Measurements from ENCODE around the gene RLF.

RLF gene

GRCh38 chr1:40232444-40232843, 71.3 kb downstream of the RLF start:
- in situ Hi-C loops (cut with HindIII; ENCODE audit: low sequenced_read_pairs) = loop anchor here (5.0 kb wide), 1 partner anchor 105 kb away; no protein-coding TSS in a partner anchor

GRCh38 chr1:40239626-40240025, 78.4 kb downstream of the RLF start:
- in situ Hi-C loops (cut with HindIII; ENCODE audit: low sequenced_read_pairs) = loop anchor here (5.0 kb wide), 2 partner anchors 53 to 87 kb away; no protein-coding TSS in a partner anchor

DNA sequence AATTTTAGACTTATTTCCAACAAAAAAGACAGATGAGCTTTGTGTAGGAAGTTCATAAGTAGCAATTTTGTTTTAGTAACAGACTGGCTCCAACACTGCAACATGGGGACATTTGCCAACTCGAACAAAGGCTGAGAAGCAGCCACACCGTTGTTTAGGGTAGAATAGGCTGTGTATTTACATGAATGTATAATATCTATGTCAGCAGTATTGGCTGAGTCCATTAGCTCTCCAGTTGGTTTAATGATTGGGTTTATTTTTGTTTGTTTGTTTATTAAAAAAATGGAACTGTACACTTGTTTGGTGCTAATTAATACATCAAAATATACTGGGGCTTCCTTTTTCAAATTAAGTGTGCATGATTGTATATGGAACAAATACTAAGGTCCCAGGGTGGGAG, 79.2 kb downstream of the RLF start:
- in situ Hi-C loops (cut with HindIII; ENCODE audit: low sequenced_read_pairs) = loop anchor here (5.0 kb wide), 2 partner anchors 52 to 88 kb away; no protein-coding TSS in a partner anchor

DNA sequence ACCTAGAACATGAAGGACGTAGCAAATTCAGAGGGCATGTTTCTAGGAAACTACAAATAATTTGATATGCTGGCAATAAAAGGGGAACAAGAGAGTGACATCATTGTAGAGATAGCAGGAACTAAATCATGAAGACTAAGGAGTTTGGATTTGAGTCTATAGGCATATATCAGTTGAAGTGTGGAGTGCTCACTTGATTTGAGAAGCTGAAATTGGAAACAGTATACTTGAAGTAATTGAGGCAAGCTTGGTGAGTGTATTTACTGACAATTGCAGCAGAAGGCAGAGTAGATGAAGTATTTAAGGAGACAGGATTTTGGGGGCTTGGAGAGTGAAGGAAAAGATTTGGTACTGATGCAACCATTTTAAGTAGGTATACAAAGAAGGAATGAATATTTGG, 80.2 kb downstream of the RLF start:
- in situ Hi-C loops (cut with HindIII; ENCODE audit: low sequenced_read_pairs) = loop anchor here (5.0 kb wide), 2 partner anchors 51 to 89 kb away; no protein-coding TSS in a partner anchor

DNA sequence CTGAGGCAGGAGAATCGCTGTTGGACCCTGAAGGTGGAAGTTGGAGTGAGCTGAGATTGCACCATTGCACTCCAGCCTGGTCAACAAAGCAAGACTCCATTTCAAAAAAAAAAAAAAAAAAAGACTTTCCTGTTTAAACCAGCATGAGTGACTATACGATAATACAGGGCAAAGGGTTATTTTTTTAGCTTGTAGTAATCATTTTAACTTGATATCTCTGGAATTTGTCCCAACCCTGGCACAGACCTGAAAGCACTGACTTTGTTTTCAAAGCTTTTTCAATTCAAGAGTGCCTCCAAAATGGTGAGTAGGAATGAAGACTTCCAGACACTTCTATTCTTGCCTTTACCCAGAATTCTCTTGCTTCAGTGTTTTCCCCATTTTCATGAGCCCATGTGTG, 82.2 kb downstream of the RLF start:
- in situ Hi-C loops (cut with HindIII; ENCODE audit: low sequenced_read_pairs) = loop anchor here (5.0 kb wide), 2 partner anchors 49 to 91 kb away; no protein-coding TSS in a partner anchor

- in situ Hi-C loops (cut with HindIII; ENCODE audit: low sequenced_read_pairs) = loop anchor here (5.0 kb wide), 2 partner anchors 48 to 92 kb away; no protein-coding TSS in a partner anchor
These were observed 83.1 kb downstream of the RLF start for GRCh38 chr1:40244138-40244744.

DNA sequence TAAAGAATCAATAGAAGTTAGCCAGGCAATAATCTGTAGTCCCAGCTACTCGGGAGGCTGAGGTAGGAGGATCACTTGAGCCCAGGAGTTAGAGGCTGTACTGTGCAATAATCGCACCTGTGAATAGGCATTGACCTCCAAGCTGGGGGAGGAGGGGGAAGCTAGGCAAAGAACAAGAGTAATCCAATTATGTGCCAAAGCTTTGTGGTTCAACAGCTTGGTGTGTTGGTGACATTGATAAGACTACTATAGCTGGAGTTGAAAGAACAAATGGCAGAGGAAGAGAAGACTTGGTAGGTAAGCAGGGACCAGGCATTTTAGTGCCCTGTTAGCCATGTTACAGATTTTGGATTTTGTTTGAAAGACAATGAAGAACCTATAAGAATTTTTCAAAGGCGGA, 84.5 kb downstream of the RLF start:
- in situ Hi-C loops (cut with HindIII; ENCODE audit: low sequenced_read_pairs) = no loop called here

DNA sequence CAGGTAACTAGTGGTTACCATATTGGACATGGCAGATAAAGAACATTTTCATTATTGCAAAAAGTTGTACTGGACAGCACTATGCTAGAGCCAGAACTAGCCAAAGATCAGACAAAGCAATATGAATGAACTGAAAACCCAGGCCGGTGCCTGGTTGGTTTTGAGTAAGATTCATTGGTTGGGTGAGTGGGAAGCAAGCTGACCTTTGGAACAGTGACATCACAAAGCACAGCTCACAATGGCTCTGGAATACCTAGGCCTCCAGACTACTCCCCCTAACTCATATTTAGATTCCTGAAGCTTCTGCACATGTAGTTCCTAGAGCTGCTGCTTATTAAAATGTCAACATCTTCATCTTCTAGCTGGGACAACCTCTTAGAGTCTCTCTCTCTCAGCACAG, 86.5 kb downstream of the RLF start, which contains the start of gene TMCO2:
TSS of gene TMCO2 (plus strand) at position 283 of the 400 bp plus-strand sequence. CDS start at position 340, 57 bp downstream.
- in situ Hi-C loops (cut with HindIII; ENCODE audit: low sequenced_read_pairs) = no loop called here

DNA sequence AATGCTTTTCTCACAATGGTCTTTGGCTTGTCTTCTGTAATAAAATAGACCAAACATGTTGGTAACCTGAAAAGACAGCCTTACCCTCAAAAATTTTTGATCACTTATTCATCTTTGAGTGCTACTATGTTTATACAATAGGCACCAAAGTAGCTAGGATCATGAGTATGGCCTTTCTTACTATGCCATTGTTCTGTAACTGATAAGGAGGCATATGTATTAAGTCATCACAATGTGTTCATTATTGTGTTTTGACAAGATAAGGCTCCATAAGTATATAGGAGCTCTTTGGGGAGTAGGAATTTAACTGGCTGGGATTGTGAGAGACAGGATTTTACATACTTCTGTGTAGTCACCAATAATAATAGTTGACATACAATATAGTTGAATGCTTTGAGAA, 87.2 kb downstream of the RLF start:
- in situ Hi-C loops (cut with HindIII; ENCODE audit: low sequenced_read_pairs) = no loop called here

DNA sequence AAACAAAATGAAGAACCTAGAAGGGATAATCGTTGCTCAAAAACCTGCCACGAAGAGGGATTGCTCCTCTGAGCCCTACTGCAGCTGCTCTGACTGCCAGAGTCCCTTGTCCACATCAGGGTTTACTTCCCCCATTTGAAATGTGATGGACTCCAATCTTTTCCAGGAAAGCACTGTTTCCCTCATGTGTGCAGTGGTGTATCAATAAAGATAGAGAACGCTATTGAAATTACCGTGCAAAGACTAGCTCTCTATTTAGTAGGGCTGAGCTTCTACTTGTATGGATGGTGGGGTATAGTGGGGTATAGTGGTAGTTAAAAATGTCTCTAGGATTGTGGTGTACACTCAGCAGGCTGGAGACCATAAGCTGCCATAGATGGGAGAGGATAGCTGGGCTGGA, 90.3 kb downstream of the RLF start:
- in situ Hi-C loops (cut with HindIII; ENCODE audit: low sequenced_read_pairs) = no loop called here

GRCh38 chr1:40252601-40253000, 91.4 kb downstream of the RLF start:
- in situ Hi-C loops (cut with HindIII; ENCODE audit: low sequenced_read_pairs) = no loop called here

- in situ Hi-C loops (cut with HindIII; ENCODE audit: low sequenced_read_pairs) = no loop called here
These were observed 94.0 kb downstream of the RLF start for GRCh38 chr1:40255231-40255630.

DNA sequence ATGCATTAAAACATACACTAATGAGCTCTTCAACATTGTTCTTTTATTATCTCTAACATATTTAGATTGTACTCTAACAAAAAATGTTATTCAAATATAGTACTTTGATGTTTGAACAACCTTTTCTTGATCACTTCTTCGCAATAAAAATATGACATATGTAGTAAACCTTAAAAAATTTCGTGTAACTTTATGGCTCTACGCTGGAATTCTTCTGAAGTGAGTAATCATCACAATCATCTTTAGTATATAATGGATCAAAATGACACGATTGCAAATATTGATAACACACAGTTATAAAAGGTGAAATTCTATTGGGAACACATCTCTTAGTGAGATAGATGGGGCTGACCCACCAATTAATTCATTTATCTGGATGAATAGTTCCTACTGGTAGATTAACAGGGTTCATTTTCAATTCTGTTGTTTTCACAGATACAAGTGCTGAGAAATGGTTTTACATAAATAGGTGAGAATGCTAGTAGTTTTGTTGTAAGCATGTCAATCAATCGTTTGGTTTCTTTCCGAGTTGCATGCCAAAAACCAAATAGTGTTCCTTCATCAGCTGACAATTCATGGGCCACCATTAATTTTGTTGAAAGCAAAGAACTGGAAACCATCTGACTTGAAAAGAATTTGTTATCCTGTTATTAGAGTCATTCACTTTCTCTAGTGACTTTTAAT, 95.4 kb downstream of the RLF start:
- in situ Hi-C loops (cut with HindIII; ENCODE audit: low sequenced_read_pairs) = no loop called here

- in situ Hi-C loops (cut with HindIII; ENCODE audit: low sequenced_read_pairs) = no loop called here
These were observed 96.1 kb downstream of the RLF start for GRCh38 chr1:40257313-40257687.

DNA sequence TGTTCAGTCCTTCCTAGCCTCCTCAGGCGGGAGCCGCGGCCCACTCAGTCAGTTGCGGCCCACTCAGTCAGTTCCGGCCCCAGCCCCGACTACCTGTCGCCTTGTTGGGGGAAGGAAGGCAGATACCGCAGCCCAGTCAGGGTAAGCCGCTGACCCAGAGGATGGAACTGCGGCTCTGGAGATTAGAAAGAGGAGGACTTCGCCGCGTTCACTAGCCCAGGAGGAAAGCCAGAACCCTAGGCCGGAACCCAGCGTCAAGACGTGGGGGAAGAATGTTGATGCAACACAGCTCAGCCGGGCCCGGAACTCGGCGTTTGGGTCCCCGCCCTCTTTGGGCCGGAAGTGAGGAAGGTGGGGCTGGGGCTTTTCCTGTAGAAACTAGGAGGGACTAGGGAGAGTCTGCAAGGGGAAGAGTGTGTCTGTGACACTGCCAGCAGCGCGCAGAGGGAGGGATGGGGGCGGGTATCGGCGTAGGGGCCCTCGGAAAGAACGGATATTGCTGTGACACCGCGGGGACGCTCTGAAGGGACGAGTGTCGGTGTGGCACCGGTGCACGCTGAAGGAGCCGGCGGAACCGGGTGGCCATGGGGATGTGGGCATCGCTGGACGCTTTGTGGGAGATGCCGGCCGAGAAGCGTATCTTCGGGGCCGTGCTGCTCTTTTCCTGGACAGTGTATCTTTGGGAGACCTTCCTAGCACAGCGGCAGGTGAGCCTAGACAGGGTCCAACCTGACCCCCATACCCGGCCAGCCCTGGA, 96.7 kb downstream of the RLF start, which contains the start of gene ZMPSTE24:
TSS of gene ZMPSTE24 (plus strand) at position 549 of the 757 bp plus-strand sequence. CDS start at position 585, 36 bp downstream.
- in situ Hi-C loops (cut with HindIII; ENCODE audit: low sequenced_read_pairs) = no loop called here

DNA sequence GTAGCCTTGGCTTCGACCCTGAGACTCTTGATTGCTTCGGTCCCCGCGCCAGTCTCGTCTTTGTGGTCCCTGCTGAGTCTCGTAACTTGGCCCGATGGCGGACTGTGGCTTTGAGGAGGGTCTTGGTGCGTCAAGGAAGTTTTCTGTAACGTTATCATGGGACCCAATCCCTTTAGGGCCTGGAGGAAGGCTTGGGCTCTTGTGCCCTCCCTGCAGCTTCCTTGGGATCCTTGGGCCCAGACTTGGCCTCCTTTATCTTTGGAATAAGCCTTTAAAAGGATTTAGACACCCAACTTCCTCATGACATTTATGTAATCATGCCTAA, 97.2 kb downstream of the RLF start:
- in situ Hi-C loops (cut with HindIII; ENCODE audit: low sequenced_read_pairs) = no loop called here

GRCh38 chr1:40264354-40264781, 103.2 kb downstream of the RLF start:
- in situ Hi-C loops (cut with HindIII; ENCODE audit: low sequenced_read_pairs) = no loop called here

- in situ Hi-C loops (cut with HindIII; ENCODE audit: low sequenced_read_pairs) = no loop called here
These were observed 104.1 kb downstream of the RLF start for GRCh38 chr1:40265298-40265697.

DNA sequence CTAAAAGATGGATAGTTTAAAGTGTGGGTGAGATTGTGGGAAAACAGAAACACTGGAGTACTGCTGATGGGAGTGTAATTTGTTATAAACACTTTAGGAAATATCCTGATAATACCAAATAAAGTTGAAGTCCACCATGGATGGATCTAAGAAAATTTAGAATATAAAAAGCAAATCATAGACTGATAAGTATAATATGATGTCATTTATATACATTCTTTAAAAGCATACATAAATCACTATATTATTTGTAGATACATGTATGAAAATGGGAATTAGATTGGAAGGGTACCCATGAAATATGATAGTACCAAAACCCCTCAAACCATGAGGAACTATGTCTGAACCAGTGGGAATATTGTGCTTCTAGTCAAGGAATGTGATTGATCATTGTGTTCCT, 104.7 kb downstream of the RLF start:
- in situ Hi-C loops (cut with HindIII; ENCODE audit: low sequenced_read_pairs) = no loop called here

DNA sequence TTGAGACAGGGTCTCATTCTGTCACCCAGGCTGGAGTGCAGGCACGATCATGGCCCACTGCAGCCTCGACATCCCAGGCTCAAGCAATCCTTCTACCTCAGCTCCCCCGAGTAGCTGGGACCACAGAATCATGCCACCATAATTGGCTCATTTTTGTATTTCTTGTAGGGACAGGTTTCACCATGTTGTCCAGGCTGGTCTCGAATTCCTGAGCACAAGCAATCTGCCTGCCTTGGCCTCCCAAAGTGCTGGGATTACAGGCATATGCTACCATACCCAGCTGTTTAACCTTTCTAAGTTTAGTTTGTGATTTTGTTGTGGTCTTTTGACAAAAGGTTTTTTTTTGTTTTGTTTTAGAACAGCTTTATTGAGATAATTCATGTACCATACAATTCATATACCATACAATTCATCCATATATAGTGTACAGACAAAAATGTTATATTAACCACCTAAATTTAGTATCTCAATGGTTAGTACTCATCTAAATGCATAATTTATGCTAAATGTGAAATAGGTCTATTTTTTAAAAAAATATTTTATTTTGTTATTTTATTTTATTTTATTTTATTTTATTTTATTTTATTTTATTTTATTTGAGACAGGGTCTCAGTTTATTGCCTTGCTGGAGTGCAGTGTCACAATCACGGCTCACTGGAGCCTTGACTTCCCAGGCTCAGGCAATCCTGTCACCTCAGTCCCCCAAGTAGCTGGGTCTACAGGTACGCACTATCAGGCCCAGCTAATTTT, 105.8 kb downstream of the RLF start:
- in situ Hi-C loops (cut with HindIII; ENCODE audit: low sequenced_read_pairs) = no loop called here

GRCh38 chr1:40267767-40268187, 106.6 kb downstream of the RLF start:
- in situ Hi-C loops (cut with HindIII; ENCODE audit: low sequenced_read_pairs) = no loop called here
